K562 treated with DMSO at 1 percent for 12 hours (cell line): ENCODE results near the gene ARNT2. TPM values are rescaled to one million over a fixed set of nuclear protein-coding genes. Genes with fewer than 3 reads are reported as not detected.

Source experiments
- total RNA-seq: library from RNA; unstranded; fragments of 300-600 nt; gene quantifications from 2 replicates; pipeline ENCODE4 v1.2.3, GENCODE V29; 2022; ENCODE audit not compliant: insufficient read depth

ARNT2 gene
- total RNA-seq, result not detected in 2 replicates

DNA sequence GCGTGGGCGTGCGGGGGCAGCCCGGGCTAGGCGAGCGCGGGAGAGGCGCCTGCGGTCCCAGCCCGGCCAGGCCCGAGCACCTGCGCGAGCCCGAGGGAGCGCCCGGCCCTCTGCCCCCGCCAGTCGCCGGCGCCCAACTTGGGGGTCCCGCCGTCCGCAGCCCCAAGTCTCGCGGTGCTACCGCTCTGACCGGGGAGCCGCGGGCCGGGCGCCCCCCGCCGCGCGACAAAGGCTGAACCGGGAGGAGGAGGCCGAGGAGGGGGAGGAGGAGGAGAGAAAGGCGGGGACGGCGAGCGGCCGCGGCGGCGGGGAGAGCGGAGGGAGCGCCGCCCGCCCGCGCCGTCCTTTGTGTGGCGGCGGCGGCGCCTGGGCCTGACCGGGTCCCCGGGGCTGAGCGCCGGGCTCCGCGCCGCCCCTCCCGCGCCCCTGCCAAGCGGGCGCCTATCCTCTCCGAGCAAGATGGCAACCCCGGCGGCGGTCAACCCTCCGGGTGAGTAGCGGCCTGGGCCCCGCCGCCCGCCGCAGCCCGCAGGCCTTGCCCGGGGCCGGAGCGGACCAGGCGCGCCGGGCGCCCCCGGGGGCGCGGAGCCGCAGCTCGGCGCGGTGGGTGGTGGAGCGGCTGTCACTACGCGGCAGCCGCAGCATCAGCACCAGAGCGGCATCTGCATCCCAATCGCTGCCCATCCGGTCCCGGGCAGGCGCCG, at the start of gene ARNT2:
TSS of gene ARNT2 (plus strand) at position 326 of the 704 bp plus-strand sequence. CDS start at position 460, 134 bp downstream.

Other genes with a start within 250 kb of the ARNT2 start
- not detected in 2 replicates for gene CTXND1, start 152.2 kb upstream of the ARNT2 start, total RNA-seq